AG09309 (cell line): ENCODE data around the gene CDC42BPG.

Experiments used
- DNase-seq: peaks from one replicate; pipeline ENCODE4 v3.0.0-alpha.2; 2010; ENCODE audit warnings: low read depth
- H3K4me3 ChIP-seq: 2 replicates; pipeline ENCODE4 v1.5.1; 2011; ENCODE audit warnings: mild to moderate bottlenecking, low read depth, low read length, moderate library complexity; ENCODE audit not compliant: control insufficient read depth
- CTCF ChIP-seq: IDR thresholded peaks from 2 replicates; pipeline ENCODE4 v1.5.1; 2011; ENCODE audit warnings: mild to moderate bottlenecking, low read depth, low read length, inconsistent platforms; ENCODE audit not compliant: insufficient read depth, control insufficient read depth; ENCODE audit errors: missing control alignments

The CDC42BPG gene

GRCh38 chr11:64876229-64876750 lies 31.8 kb upstream of the CDC42BPG start:
- DNase-seq, result no peak
- TF ChIP-seq CTCF, result no peak
- peak overlapping the region; percentile 55 for H3K4me3 ChIP-seq

- H3K4me3 ChIP-seq, result peak overlapping the region; percentile 55
Measured at GRCh38 chr11:64875369-64876228, 31.1 kb upstream of the CDC42BPG start.

GRCh38 chr11:64874308-64875240 lies 30.1 kb upstream of the CDC42BPG start:
- TF ChIP-seq CTCF, result no peak
- H3K4me3 ChIP-seq, result no peak overlapping the region
- DNase-seq, result no peak

More at GRCh38 chr11:64875369-64876228, 31.1 kb upstream of the CDC42BPG start:
- no peak for TF ChIP-seq CTCF
- no peak for DNase-seq

GRCh38 chr11:64872790-64873488 lies 28.5 kb upstream of the CDC42BPG start:
- no peak for DNase-seq
- no peak for TF ChIP-seq CTCF
- no peak overlapping the region for H3K4me3 ChIP-seq

- no peak for DNase-seq
- H3K4me3 ChIP-seq, result no peak overlapping the region
- TF ChIP-seq CTCF, result no peak
Measured at GRCh38 chr11:64871492-64871891, 27.0 kb upstream of the CDC42BPG start.
